ENCODE measurements around the gene PTPRN2.

GRCh38 chr7:158134824-158135223, 452.8 kb downstream of the PTPRN2 start:
- TF ChIP-seq CTCF (conservative IDR thresholded peaks at IDR 0.05; ENCODE audit: low read length) (no peak), EZH2phosphoT487 (IDR thresholded peaks at IDR 0.05; ENCODE audit: borderline replicate concordance, low read depth, low read length) (no peak)

Measured in OCI-LY7 (cell line).